HepG2 (cell line): ENCODE measurements around the gene RINL. TPM values are rescaled to one million over a fixed set of nuclear protein-coding genes. Genes with fewer than 3 reads are reported as not detected.

ENCODE experiments used
- BCLAF1 ChIP-seq: fragments of 450-650 bp; IDR thresholded peaks from 2 replicates; pipeline ENCODE4 v1.6.1; 2017; ENCODE audit warnings: mild to moderate bottlenecking
- EED ChIP-seq: sonication (generic); formaldehyde crosslinking; IDR thresholded peaks from 2 replicates; pipeline ENCODE4 v1.5.0; 2020; ENCODE audit warnings: mild to moderate bottlenecking, missing genetic modification reagents
- GATA4 ChIP-seq: sonication (generic); IDR thresholded peaks from 2 replicates; pipeline ENCODE4 v1.6.1; 2016; ENCODE audit warnings: antibody characterized with exemption, low read depth, borderline replicate concordance
- HMG20A ChIP-seq: IDR thresholded peaks from 2 replicates; pipeline ENCODE4 v1.6.1; 2016; ENCODE audit warnings: borderline replicate concordance
- HMGA1 ChIP-seq: sonication (generic); formaldehyde crosslinking; conservative IDR thresholded peaks from 2 replicates; pipeline ENCODE4 v1.4.0; 2020; ENCODE audit warnings: missing genetic modification reagents
- JARID2 ChIP-seq: sonication (generic); formaldehyde crosslinking; IDR thresholded peaks from 2 replicates; pipeline ENCODE4 v1.8.1; 2023; ENCODE audit warnings: missing genetic modification reagents, inconsistent platforms; ENCODE audit not compliant: insufficient replicate concordance
- MED1 ChIP-seq: sonication (generic); formaldehyde crosslinking; IDR thresholded peaks from 2 replicates; pipeline ENCODE4 v1.4.0; 2020; ENCODE audit warnings: missing genetic modification reagents
- NFKB2 ChIP-seq: sonication (generic); formaldehyde crosslinking; IDR thresholded peaks from 2 replicates; pipeline ENCODE4 v1.4.0; 2020; ENCODE audit warnings: missing genetic modification reagents, borderline replicate concordance
- POLR2A ChIP-seq, 2 experiments: IDR thresholded peaks; 2 replicates each; pipeline ENCODE4 v1.6.1; 2011; ENCODE audit warnings: low read depth in 2 of 2, low read length in 2 of 2, mild to moderate bottlenecking in 1 of 2, moderate library complexity in 1 of 2; ENCODE audit not compliant: insufficient read depth in 1 of 2
- SALL1 ChIP-seq: sonication (generic); formaldehyde crosslinking; IDR thresholded peaks from 2 replicates; pipeline ENCODE4 v1.8.0; 2022; ENCODE audit warnings: mild to moderate bottlenecking, missing genetic modification reagents
- SMAD1 ChIP-seq: sonication (generic); formaldehyde crosslinking; IDR thresholded peaks from 2 replicates; pipeline ENCODE4 v1.4.0; 2020; ENCODE audit warnings: missing genetic modification reagents, low read depth, mild to moderate bottlenecking, borderline replicate concordance
- SRSF4 ChIP-seq: fragments of 200-400 bp; formaldehyde crosslinking; IDR thresholded peaks from one replicate; pipeline ENCODE4 v1.6.1; 2018; ENCODE audit warnings: mild to moderate bottlenecking, low read depth, low read length, moderate library complexity; ENCODE audit not compliant: poor library complexity, severe bottlenecking
- U2AF1 ChIP-seq: fragments of 200-400 bp; formaldehyde crosslinking; optimal IDR thresholded peaks from 2 replicates; pipeline ENCODE3; 2017; ENCODE audit warnings: mild to moderate bottlenecking, low read depth, low read length
- ZNF10 ChIP-seq: sonication (generic); formaldehyde crosslinking; IDR thresholded peaks from 2 replicates; pipeline ENCODE4 v1.4.0; 2020; ENCODE audit warnings: mild to moderate bottlenecking, low read depth, missing genetic modification reagents, borderline replicate concordance
- ZNF251 ChIP-seq: sonication (generic); formaldehyde crosslinking; IDR thresholded peaks from 2 replicates; pipeline ENCODE4 v1.9.0; 2021; ENCODE audit warnings: mild to moderate bottlenecking, missing genetic modification reagents
- ZNF264 ChIP-seq: sonication (generic); formaldehyde crosslinking; IDR thresholded peaks from 2 replicates; pipeline ENCODE4 v1.4.0; 2020; ENCODE audit warnings: missing genetic modification reagents
- ZNF354B ChIP-seq: sonication (generic); formaldehyde crosslinking; IDR thresholded peaks from 2 replicates; pipeline ENCODE4 v1.8.0; 2022; ENCODE audit warnings: mild to moderate bottlenecking, missing genetic modification reagents
- ZNF570 ChIP-seq: sonication (generic); formaldehyde crosslinking; IDR thresholded peaks from 2 replicates; pipeline ENCODE4 v1.4.0; 2020; ENCODE audit warnings: mild to moderate bottlenecking, missing genetic modification reagents, borderline replicate concordance
- ZNF616 ChIP-seq: sonication (generic); formaldehyde crosslinking; IDR thresholded peaks from 2 replicates; pipeline ENCODE4 v1.5.0; 2020; ENCODE audit warnings: low read depth, mild to moderate bottlenecking, missing genetic modification reagents
- ZNF660 ChIP-seq: sonication (generic); formaldehyde crosslinking; IDR thresholded peaks from 2 replicates; pipeline ENCODE4 v1.5.1; 2020; ENCODE audit warnings: mild to moderate bottlenecking, low read depth, missing genetic modification reagents, borderline replicate concordance
- ZNF790 ChIP-seq: sonication (generic); formaldehyde crosslinking; IDR thresholded peaks from 2 replicates; pipeline ENCODE4 v1.8.0; 2022; ENCODE audit warnings: missing genetic modification reagents, mild to moderate bottlenecking, borderline replicate concordance
- ZNF878 ChIP-seq: sonication (generic); formaldehyde crosslinking; IDR thresholded peaks from 2 replicates; pipeline ENCODE4 v1.8.1; 2023; ENCODE audit warnings: mild to moderate bottlenecking, missing genetic modification reagents, moderate library complexity
- polyA plus RNA-seq, 8 experiments: library from polyadenylated mRNA; depleted of rRNA in 3 of 8; stranded (reverse) in 7 of 8; unstranded in 1 of 8; fragments of >200 nt; fragmentation: Illumina TruSeq in 4 of 8; extraction: Trizol in 4 of 8; gene quantifications; 2 replicates each; pipeline versions ENCODE4 v1.2.1 to v1.2.3, GENCODE V29; 2011 to 2016; ENCODE audit warnings: low read depth in 4 of 8, missing spikeins in 1 of 8, mixed read lengths in 1 of 8; ENCODE audit not compliant: insufficient read depth in 1 of 8
- total RNA-seq, 5 experiments: library from RNA; depleted of rRNA; stranded (reverse); fragments of >200 nt; fragmentation: Illumina TruSeq; extraction: Trizol; gene quantifications; 2 replicates each; pipeline ENCODE4 v1.2.3, GENCODE V29; 2016; ENCODE audit warnings: low read depth in 1 of 5
- TF ChIP-seq, protein P1 (sequence below): sonication (generic); formaldehyde crosslinking; IDR thresholded peaks from 2 replicates; pipeline ENCODE4 v1.8.1; 2023; ENCODE audit warnings: mild to moderate bottlenecking, inconsistent platforms, moderate library complexity, missing genetic modification reagents, borderline replicate concordance
- TF ChIP-seq, protein P2 (sequence below): sonication (generic); formaldehyde crosslinking; IDR thresholded peaks from 2 replicates; pipeline ENCODE4 v1.5.0; 2020; ENCODE audit warnings: missing genetic modification reagents
- TF ChIP-seq, protein P3 (sequence below): sonication (generic); formaldehyde crosslinking; IDR thresholded peaks from 2 replicates; pipeline ENCODE4 v1.4.0; 2020; ENCODE audit warnings: missing genetic modification reagents, mild to moderate bottlenecking, borderline replicate concordance

RINL gene
- total and polyA plus RNA-seq, 2 of the 13 experiments (the other 11 are each of a cell fraction or from before 2014, with no cell fraction given): 11.4 to 18.0 TPM

- TF ChIP-seq, protein P1, sequence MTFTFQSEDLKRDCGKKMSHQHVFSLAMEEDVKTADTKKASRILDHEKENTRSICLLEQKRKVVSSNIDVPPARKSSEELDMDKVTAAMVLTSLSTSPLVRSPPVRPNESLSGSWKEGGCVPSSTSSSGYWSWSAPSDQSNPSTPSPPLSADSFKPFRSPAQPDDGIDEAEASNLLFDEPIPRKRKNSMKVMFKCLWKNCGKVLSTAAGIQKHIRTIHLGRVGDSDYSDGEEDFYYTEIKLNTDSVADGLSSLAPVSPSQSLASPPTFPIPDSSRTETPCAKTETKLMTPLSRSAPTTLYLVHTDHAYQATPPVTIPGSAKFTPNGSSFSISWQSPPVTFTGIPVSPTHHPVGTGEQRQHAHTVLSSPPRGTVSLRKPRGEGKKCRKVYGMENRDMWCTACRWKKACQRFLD: no peak; the same call in 1 of the 2 replicates
- no peak for TF ChIP-seq SRSF4
- no peak for TF ChIP-seq GATA4
- no peak for TF ChIP-seq ZNF660 (CRISPR knock-in tag)
- TF ChIP-seq ZNF354B: no peak
- no peak for TF ChIP-seq JARID2 (CRISPR knock-in tag)
- TF ChIP-seq ZNF616 (CRISPR knock-in tag): no peak
- TF ChIP-seq, protein P2, sequence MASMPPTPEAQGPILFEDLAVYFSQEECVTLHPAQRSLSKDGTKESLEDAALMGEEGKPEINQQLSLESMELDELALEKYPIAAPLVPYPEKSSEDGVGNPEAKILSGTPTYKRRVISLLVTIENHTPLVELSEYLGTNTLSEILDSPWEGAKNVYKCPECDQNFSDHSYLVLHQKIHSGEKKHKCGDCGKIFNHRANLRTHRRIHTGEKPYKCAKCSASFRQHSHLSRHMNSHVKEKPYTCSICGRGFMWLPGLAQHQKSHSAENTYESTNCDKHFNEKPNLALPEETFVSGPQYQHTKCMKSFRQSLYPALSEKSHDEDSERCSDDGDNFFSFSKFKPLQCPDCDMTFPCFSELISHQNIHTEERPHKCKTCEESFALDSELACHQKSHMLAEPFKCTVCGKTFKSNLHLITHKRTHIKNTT (CRISPR knock-in tag): no peak
- no peak for TF ChIP-seq ZNF790 (CRISPR knock-in tag)
- no peak for TF ChIP-seq HMG20A
- TF ChIP-seq ZNF878 (CRISPR knock-in tag): no peak
- TF ChIP-seq NFKB2 (CRISPR knock-in tag): peak; percentile 45; the same call in 1 of the 2 replicates
- no peak for TF ChIP-seq ZNF570 (CRISPR knock-in tag)
- no peak for TF ChIP-seq HMGA1
- TF ChIP-seq SALL1 (CRISPR knock-in tag): peak; percentile 30; the same call in 1 of the 2 replicates
- TF ChIP-seq ZNF251 (CRISPR knock-in tag): no peak
- peak; percentile 9 to 18; a peak in 1 of 4 replicates for TF ChIP-seq POLR2A (IDR thresholded peaks at IDR 0.05; ENCODE audit: insufficient read depth in 1 of 2, low read depth in 2 of 2, low read length in 2 of 2)
- TF ChIP-seq MED1 (CRISPR knock-in tag): no peak
- TF ChIP-seq, protein P3, sequence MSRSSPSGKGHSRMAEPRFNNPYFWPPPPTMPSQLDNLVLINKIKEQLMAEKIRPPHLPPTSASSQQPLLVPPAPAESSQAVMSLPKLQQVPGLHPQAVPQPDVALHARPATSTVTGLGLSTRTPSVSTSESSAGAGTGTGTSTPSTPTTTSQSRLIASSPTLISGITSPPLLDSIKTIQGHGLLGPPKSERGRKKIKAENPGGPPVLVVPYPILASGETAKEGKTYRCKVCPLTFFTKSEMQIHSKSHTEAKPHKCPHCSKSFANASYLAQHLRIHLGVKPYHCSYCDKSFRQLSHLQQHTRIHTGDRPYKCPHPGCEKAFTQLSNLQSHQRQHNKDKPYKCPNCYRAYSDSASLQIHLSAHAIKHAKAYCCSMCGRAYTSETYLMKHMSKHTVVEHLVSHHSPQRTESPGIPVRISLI (CRISPR knock-in tag): peak; percentile 90
- TF ChIP-seq BCLAF1: no peak
- TF ChIP-seq U2AF1: peak; percentile 47
- TF ChIP-seq ZNF10 (CRISPR knock-in tag): no peak
- no peak for TF ChIP-seq ZNF264 (CRISPR knock-in tag)
- TF ChIP-seq SMAD1 (CRISPR knock-in tag): no peak
- peak; percentile 67; the same call in 1 of the 2 replicates for TF ChIP-seq EED (CRISPR knock-in tag)
These were observed 28.8 kb downstream of the RINL start (continued) for GRCh38 chr19:38849147-38849859.
